HG03521 (cell line): Measurements from ENCODE around the gene TMEM254.
"Not testable (repeated sequence)": the region's sequence is repeated elsewhere in the genome, so short reads cannot be mapped to it uniquely, and the experiment has no call there.

Experiments
- ATAC-seq: cut with Tn5 transposase; IDR thresholded peaks from one replicate; pipeline ENCODE4 v1.9.1; 2021; ENCODE audit warnings: mild to moderate bottlenecking, moderate library complexity; ENCODE audit not compliant: unreplicated experiment

The TMEM254 gene

DNA sequence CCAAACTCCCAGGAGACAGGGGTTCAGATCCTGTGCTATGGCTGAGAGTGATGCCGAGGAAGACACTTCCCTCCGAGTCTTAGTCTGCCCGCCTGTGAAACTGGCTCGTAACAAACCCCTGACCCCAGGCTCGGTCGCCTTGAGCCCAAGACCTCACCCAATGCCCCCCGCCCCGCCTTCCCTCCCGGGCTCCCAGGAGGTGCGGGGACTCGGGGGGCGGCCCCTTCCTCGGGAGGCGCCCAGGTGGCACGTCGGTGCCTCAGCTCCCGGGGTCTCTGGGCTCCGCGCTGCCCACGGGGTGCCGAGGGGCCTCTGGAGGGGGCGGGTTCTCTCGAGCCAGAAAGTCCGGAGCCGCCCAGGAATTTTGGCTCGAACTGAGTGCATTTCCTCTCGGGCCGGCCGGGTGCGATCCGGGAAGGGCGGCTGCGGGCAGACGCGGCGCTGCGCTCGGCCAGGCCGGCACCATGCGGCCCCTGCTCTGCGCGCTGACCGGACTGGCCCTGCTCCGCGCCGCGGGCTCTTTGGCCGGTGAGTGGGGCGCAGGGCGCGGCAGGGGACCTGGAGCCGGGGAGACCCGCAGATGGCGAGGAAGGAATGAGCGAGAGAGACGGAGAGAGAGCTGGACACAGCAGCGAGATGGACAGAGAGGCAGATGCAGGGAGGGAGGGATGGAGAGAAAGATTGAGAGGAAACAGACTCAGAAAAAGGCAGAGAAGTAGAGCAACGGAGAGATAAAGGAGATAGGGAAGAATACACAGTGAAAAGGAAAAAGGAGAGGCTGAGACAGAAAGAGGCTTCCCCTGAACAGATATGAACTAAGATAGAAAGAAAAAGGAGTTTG lies 54.1 kb downstream of the TMEM254 start, which contains the start of gene PLAC9:
PLAC9 (plus strand) TSS at position 432 of the 841 bp plus-strand sequence; CDS start at position 465, 33 bp downstream.
- ATAC-seq = no peak

DNA sequence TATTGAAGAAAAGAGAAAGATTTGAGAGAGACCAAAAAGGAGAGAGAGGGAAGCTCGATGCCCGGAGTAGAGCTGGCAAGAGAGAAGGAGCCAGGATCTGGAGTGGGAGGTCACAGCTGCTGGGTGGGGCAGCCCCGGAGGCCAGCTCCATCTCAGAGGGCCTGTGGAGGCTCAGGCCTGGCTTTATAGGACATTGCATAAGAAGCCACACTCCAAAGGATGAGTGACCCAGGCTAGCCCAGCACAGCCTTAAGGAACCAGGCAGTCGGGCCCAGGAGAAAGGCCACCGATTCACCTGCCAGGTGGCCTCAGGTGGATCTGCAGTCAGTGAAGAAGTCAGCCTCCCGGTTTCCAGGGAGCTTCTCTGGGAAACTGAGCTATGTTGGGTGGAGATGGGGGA lies 54.7 kb downstream of the TMEM254 start:
- ATAC-seq = no peak

DNA sequence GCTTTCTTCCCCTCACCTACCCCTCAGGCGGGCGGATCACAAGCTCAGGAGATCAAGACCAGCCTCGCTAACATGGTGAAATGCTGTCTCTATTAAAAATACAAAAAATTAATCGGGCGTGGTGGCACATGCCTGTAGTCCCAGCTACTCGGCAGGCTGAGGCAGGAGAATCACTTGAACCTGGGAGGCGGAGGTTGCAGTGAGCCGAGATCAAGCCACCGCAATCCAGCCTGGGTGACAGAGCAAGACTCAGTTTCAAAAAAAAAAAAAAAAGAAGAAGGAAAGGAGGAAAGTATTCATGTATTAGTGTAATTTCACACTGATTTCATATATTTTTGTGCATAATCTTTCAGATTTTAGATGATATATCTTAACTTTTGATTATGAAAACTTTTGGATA lies 55.2 kb downstream of the TMEM254 start:
- ATAC-seq = not testable (repeated sequence)

DNA sequence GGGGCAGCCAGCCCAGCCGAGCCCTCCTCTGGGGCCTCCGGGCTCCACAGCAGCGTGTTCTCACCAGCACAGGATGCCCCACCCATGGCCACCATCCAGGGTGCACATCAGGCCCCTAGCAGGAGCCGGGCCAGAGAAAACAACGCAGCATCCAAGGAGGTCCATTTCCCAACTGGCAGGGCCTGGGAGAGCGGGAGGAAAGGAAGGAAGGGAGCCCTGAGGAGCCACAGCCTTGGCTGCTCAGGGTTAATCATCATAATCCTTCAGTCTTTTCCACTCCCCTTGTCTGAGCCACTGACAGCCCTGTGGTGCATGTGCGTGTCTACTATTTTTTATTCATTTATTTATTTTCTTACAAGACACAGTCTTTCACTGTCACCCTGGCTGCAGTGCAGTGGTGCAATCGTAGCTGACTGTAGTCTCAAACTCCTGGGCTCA lies 57.7 kb downstream of the TMEM254 start:
- ATAC-seq = no peak

DNA sequence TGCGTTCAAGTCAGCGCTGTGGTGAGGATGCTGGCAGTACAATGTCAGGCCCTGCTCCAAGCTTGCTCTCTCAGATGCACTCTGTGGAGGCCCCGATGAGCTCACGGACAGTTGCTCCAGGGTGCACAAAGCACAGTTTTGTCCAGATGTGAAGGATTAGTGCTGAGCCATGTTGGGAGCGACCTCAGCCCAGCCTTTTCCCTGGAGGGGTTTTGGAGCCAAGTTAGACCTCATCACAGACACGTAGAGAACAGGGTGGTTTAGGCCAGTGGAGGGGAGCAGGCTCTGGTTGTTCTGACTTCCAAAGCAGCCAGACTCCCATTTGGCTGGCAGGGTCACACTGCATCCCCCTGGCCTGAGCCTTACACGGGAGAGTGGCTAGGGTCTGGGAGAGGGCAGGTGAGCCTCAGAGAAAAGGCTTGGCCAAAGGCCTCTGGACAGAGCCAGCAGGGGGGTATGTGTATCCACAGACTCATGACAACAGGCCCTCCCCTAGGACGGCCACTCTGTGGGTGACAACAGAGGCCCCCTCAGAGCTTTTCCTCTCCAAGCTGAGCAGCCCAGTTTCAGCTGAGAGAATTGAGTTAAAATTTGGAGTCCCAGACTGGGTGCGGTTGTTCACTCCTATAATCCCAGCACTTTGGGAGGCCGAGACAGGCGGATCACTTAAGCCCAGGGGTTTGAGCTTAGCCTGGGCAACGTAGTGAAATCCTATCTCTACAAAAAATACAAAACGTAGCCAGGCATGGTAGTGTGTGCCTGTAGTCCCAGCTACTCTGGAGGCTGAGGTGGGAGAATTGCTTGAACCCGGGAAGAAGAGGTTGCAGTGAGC lies 58.8 kb downstream of the TMEM254 start:
- ATAC-seq = no peak

DNA sequence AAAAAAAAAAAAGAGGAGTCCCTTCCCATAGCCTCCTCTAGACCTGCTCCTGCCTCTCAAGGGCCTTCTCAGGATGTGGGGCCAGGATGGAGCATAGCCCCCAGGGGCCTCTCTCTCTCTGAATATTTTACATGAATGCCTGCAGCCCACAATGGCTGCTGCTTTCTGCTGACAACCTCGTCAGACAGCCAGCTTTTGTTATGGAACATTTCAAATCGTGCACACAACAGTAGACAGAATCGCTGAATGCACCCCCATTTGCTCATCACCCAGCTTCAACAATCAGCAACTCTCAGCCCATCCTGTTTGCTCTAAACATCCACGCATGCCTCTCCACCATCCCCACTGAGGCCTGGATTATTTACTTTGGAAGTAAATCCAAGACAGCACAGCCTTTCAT lies 59.5 kb downstream of the TMEM254 start:
- ATAC-seq = no peak

DNA sequence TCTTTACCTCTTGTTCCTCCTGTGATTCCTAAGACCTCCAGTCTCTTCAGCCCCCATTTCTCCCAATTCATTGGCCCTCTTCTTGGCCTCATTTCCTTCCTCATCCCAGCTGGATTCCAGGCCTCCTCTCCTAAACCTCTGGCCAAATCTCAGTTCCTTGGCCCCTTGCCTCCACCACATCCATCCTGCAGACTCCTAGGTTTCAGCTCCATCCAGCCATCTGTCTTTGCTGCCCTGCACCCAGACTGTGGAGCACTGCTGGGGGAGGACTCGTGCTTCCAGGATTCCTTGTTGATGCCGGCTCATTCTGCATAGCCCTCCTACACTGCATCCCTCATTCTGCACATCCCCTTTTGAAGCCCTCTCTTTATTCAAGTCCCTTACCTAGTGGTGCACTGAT lies 60.8 kb downstream of the TMEM254 start:
- no peak for ATAC-seq

DNA sequence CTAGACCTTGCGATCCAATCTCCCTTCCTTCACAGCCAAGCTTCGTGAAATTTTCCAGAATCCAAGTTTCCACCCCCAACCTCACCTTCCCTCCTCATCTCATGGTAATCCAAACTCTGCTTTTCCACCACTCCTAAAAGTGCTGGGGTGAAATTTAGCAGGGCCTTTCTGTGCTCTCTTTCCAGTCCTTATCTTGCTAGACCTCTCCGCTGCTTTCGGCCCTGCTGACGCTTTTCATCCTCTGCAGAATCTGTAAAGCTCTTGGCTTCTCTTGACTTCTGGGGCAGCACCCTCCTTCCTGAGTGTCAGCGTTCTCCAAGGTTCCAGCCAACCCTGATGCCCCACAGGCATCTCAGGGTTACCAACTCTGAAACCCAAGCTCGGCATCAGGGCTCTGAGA lies 61.8 kb downstream of the TMEM254 start:
- ATAC-seq = no peak

DNA sequence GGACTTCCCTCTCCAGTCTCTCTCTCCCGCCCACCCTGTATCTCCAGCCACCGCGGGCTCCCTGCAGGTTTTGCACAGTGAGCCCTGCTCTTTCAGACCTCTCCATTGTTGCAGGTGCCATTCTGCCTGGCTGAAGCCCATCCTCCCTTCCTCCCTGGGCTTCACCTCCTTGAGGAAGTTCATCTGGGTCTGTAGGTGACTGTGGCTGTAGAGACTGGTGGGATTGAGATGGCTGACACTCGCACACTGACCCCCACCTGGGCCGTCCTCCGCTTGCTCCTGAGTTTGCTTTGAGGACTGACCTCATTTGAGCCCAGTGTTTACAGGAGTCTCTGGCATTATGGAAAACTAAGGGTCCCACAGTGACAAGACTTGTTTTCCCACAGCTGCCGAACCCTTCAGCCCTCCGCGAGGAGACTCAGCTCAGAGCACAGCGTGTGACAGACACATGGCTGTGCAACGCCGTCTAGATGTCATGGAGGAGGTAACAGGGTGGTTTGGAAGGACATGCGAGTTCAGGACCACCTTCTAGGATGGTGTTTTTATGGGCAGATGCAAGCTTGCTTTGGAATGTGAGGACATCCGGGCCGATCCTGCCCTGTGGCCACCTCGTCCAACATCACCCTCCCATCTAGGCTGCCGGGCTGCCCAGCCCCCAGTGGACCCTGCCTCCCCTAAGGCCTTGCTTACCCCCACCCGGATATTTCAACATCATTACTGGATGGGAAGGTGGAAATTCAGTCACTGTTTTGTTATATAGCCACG lies 63.4 kb downstream of the TMEM254 start:
- ATAC-seq = no peak
